SK-N-SH (cell line): ENCODE data around the gene RAB6A. TPM values are rescaled to one million over a fixed set of nuclear protein-coding genes. Genes with fewer than 3 reads are reported as not detected.

Experiments
- CTCF ChIA-PET: fragments of 300-600, 350-600 bp; formaldehyde crosslinking; extraction: SDS; loops from one replicate; lab custom pipeline; 2021; lab: Yijun Ruan, JAX
- POLR2A ChIA-PET: fragments of 350-600 bp; sonication (Branson Sonifier 250); formaldehyde crosslinking; extraction: SDS; loops from one replicate; lab custom pipeline; 2020; ENCODE audit warnings: antibody characterized with exemption, inconsistent platforms; lab: Yijun Ruan, JAX
- DNase-seq: peaks from one replicate; pipeline ENCODE4 v3.0.0; 2012
- H2AFZ ChIP-seq: fragments of 200-600 bp; sonication (generic); 2 replicates; pipeline ENCODE4 v1.8.1; 2016; ENCODE audit warnings: antibody characterized with exemption, mild to moderate bottlenecking, low read depth
- H3F3A ChIP-seq: fragments of 200-600 bp; sonication (generic); replicated peaks from 2 replicates; pipeline ENCODE3; 2016; ENCODE audit warnings: antibody characterized with exemption, mild to moderate bottlenecking; ENCODE audit not compliant: insufficient read depth
- H3K27ac ChIP-seq, 2 experiments: fragments of 200-500 bp in 1 of 2; fragments of 200-600 bp in 1 of 2; sonication (Bioruptor generic) in 1 of 2; sonication (generic), shearing (Covaris generic) in 1 of 2; 2 replicates each; pipeline versions ENCODE4 v1.5.1 to v1.6.1; 2014 to 2016; ENCODE audit warnings: low read depth in 2 of 2, inconsistent platforms in 1 of 2, low read length in 1 of 2, mild to moderate bottlenecking in 1 of 2, mixed read lengths in 1 of 2
- H3K27me3 ChIP-seq: fragments of 200-600 bp; sonication (generic), shearing (Covaris generic); 2 replicates; pipeline ENCODE4 v1.6.1; 2016; ENCODE audit warnings: mixed run types; ENCODE audit not compliant: insufficient read depth
- H3K36me3 ChIP-seq, 2 experiments: fragments of 200-500 bp in 1 of 2; fragments of 200-600 bp in 1 of 2; sonication (Bioruptor generic) in 1 of 2; sonication (generic) in 1 of 2; replicated peaks in 1 of 2; 2 replicates each; pipeline versions ENCODE3 to v1.5.1; 2014 to 2016; ENCODE audit warnings: low read length in 1 of 2, mild to moderate bottlenecking in 1 of 2; ENCODE audit not compliant: insufficient read depth in 2 of 2, control insufficient read depth in 1 of 2
- H3K4me1 ChIP-seq, 2 experiments: fragments of 200-500 bp in 1 of 2; fragments of 200-600 bp in 1 of 2; sonication (Bioruptor generic) in 1 of 2; sonication (generic), shearing (Covaris generic) in 1 of 2; 2 replicates each; pipeline versions ENCODE4 v1.5.1 to v1.6.1; 2014 to 2016; ENCODE audit warnings: low read depth in 1 of 2, low read length in 1 of 2, mixed run types in 1 of 2; ENCODE audit not compliant: insufficient read depth in 2 of 2, control insufficient read depth in 1 of 2
- H3K4me2 ChIP-seq: fragments of 200-600 bp; sonication (generic), shearing (Covaris generic); 2 replicates; pipeline ENCODE4 v1.6.1; 2017; ENCODE audit warnings: mixed run types
- H3K4me3 ChIP-seq, 2 experiments: fragments of 200-500 bp in 1 of 2; fragments of 200-600 bp in 1 of 2; sonication (Bioruptor generic) in 1 of 2; sonication (generic), shearing (Covaris generic) in 1 of 2; 2 replicates each; pipeline versions ENCODE4 v1.5.1 to v1.8.1; 2014 to 2016; ENCODE audit warnings: low read depth in 2 of 2, inconsistent platforms in 1 of 2, low read length in 1 of 2, mild to moderate bottlenecking in 1 of 2, mixed read lengths in 1 of 2, moderate library complexity in 1 of 2
- H3K79me2 ChIP-seq: fragments of 200-600 bp; sonication (generic); 2 replicates; pipeline ENCODE4 v1.8.1; 2017; ENCODE audit warnings: mild to moderate bottlenecking; ENCODE audit not compliant: insufficient read depth
- H3K9ac ChIP-seq: fragments of 200-600 bp; sonication (generic); 2 replicates; pipeline ENCODE4 v1.6.1; 2017; ENCODE audit warnings: mixed run types
- H3K9me2 ChIP-seq: fragments of 200-600 bp; sonication (generic); 2 replicates; pipeline ENCODE4 v1.6.1; 2017; ENCODE audit warnings: mixed run types
- H3K9me3 ChIP-seq: fragments of 200-600 bp; sonication (generic); 2 replicates; pipeline ENCODE4 v1.6.1; 2017; ENCODE audit warnings: mixed run types, mild to moderate bottlenecking, moderate library complexity
- H4K20me1 ChIP-seq: fragments of 200-600 bp; sonication (generic); 2 replicates; pipeline ENCODE4 v1.6.1; 2017; ENCODE audit warnings: mild to moderate bottlenecking, mixed run types; ENCODE audit not compliant: insufficient read depth
- CTCF ChIP-seq: fragments of 200-600 bp; sonication (generic); IDR thresholded peaks from 2 replicates; pipeline ENCODE4 v1.6.1; 2017; ENCODE audit warnings: antibody characterized with exemption, mild to moderate bottlenecking, moderate library complexity
- EZH2phosphoT487 ChIP-seq: fragments of 200-600 bp; sonication (generic); IDR thresholded peaks from 2 replicates; pipeline ENCODE4 v1.6.1; 2017; ENCODE audit warnings: low read depth, mixed run types, mild to moderate bottlenecking, antibody characterized with exemption, moderate library complexity, borderline replicate concordance
- FOXM1 ChIP-seq: IDR thresholded peaks from 2 replicates; pipeline ENCODE4 v1.4.0; 2012; ENCODE audit warnings: low read depth, mild to moderate bottlenecking
- GATA2 ChIP-seq: sonication (generic); formaldehyde crosslinking; IDR thresholded peaks from 2 replicates; pipeline ENCODE4 v1.5.0; 2020; ENCODE audit warnings: mild to moderate bottlenecking, missing genetic modification reagents
- IRF3 ChIP-seq: fragments of 150-350 bp; IDR thresholded peaks from 2 replicates; pipeline ENCODE4 v1.6.1; 2016; ENCODE audit warnings: mild to moderate bottlenecking, low read depth, low read length
- JUND ChIP-seq: IDR thresholded peaks from 2 replicates; pipeline ENCODE4 v1.4.0; 2012
- MAX ChIP-seq: IDR thresholded peaks from 2 replicates; pipeline ENCODE4 v1.4.0; 2012; ENCODE audit warnings: low read depth
- MXI1 ChIP-seq: IDR thresholded peaks from 2 replicates; pipeline ENCODE4 v1.6.1; 2012; ENCODE audit warnings: mild to moderate bottlenecking, low read depth, low read length, improper control_type of control experiment
- NFIC ChIP-seq: IDR thresholded peaks from 2 replicates; pipeline ENCODE4 v1.4.0; 2012; ENCODE audit warnings: borderline replicate concordance
- NRF1 ChIP-seq: IDR thresholded peaks from 2 replicates; pipeline ENCODE4 v1.6.1; 2012; ENCODE audit warnings: low read depth, mild to moderate bottlenecking, low read length
- POLR2AphosphoS5 ChIP-seq: IDR thresholded peaks from 2 replicates; pipeline ENCODE4 v1.6.1; 2012; ENCODE audit warnings: low read depth, low read length
- RAD21 ChIP-seq: IDR thresholded peaks from 2 replicates; pipeline ENCODE4 v1.6.1; 2012; ENCODE audit warnings: mild to moderate bottlenecking, low read length
- RCOR1 ChIP-seq: fragments of 150-350 bp; IDR thresholded peaks from 2 replicates; pipeline ENCODE4 v1.6.1; 2017; ENCODE audit warnings: antibody characterized with exemption, low read length
- TAF1 ChIP-seq: IDR thresholded peaks from 2 replicates; pipeline ENCODE4 v1.6.1; 2012; ENCODE audit warnings: low read depth, mild to moderate bottlenecking, low read length, moderate library complexity, borderline replicate concordance
- TCF12 ChIP-seq: IDR thresholded peaks from 2 replicates; pipeline ENCODE4 v1.4.0; 2012
- YY1 ChIP-seq: IDR thresholded peaks from 2 replicates; pipeline ENCODE4 v1.4.0; 2012; ENCODE audit warnings: low read depth, mild to moderate bottlenecking
- WGBS: methylation state at CpG from one replicate; pipeline ENCODE4 v1.1.6; 2017; ENCODE audit warnings: low lambda C conversion rate; 5-methylcytosine and 5-hydroxymethylcytosine counted together
- polyA plus RNA-seq, 3 experiments: library from polyadenylated mRNA; depleted of rRNA; stranded (reverse); fragments of >200 nt; gene quantifications; 2 replicates each; pipeline ENCODE4 v1.2.3, GENCODE V29; 2012

The RAB6A gene
- polyA plus RNA-seq, 1 of the 3 experiments (the other 2 are of a cell fraction), result 39.1 TPM

- no peaks in the 10 kb centered on the region for H3K9me3 ChIP-seq
- H3K79me2 ChIP-seq, result no peaks in the 10 kb centered on the region; the same call in 1 of the 2 replicates
- no peaks in the 10 kb centered on the region for H4K20me1 ChIP-seq
- no peaks in the 10 kb centered on the region for H3F3A ChIP-seq
- no peaks in the 10 kb centered on the region for H3K4me1 ChIP-seq
- POLR2A ChIA-PET, result interaction anchor here (0.6 kb wide), 1 partner anchor 28 kb away, joined by 3 read pairs; no protein-coding TSS in a partner anchor
- peaks cover 0 to 2% of the 10 kb centered on the region in 2 experiments for H3K36me3 ChIP-seq
- H3K4me3 ChIP-seq, result no peak overlapping the region
- H3K27ac ChIP-seq, result no peak overlapping the region
- no peak overlapping the region for H3K9ac ChIP-seq
- CTCF ChIA-PET, result no interaction called here
- H3K27me3 ChIP-seq, result no peaks in the 10 kb centered on the region
- 75% methylated on average over 1 of the region's 1 CpG for WGBS
- no peak overlapping the region for H3K4me2 ChIP-seq
- H3K9me2 ChIP-seq, result no peaks in the 10 kb centered on the region
- no peak for DNase-seq
- no peak overlapping the region for H2AFZ ChIP-seq
- TF ChIP-seq CTCF (no peak), RCOR1 (no peak), YY1 (no peak)
Measured at GRCh38 chr11:73808052-73808451, 47.2 kb upstream of the RAB6A start.

- CTCF ChIA-PET, result no interaction called here
- Histone ChIP-seq H3K27me3 (no peaks in the 10 kb centered on the region), H3K9me3 (no peaks in the 10 kb centered on the region), H3K4me3 (no peak overlapping the region), H3K27ac (no peak overlapping the region), H3K79me2 (no peaks in the 10 kb centered on the region; the same call in 1 of the 2 replicates), H2AFZ (no peak overlapping the region), H3F3A (no peaks in the 10 kb centered on the region), H3K4me2 (no peak overlapping the region), H4K20me1 (no peaks in the 10 kb centered on the region), H3K9me2 (no peaks in the 10 kb centered on the region), H3K9ac (no peak overlapping the region), H3K36me3 (peaks cover 0 to 2% of the 10 kb centered on the region in 2 experiments), H3K4me1 (no peaks in the 10 kb centered on the region)
- TF ChIP-seq NFIC (no peak), EZH2phosphoT487 (no peak), TAF1 (no peak), TCF12 (no peak), FOXM1 (no peak), JUND (no peak), YY1 (no peak), RCOR1 (no peak), MXI1 (no peak), MAX (no peak), IRF3 (no peak), NRF1 (no peak), POLR2AphosphoS5 (no peak), RAD21 (no peak), GATA2 (no peak)
- POLR2A ChIA-PET, result no interaction called here
- DNase-seq, result no peak
Measured at GRCh38 chr11:73804712-73805111, 43.8 kb upstream of the RAB6A start.
